Effector memory CD4-positive, alpha-beta T cell (primary cell): ENCODE measurements around the gene BRINP2.

ENCODE experiments used
- DNase-seq, 3 donors: peaks; one replicate each; pipeline ENCODE4 v3.0.0-alpha.2; 2020
- H3K27ac ChIP-seq: 2 replicates; pipeline ENCODE4 v1.7.0; 2013; ENCODE audit warnings: mild to moderate bottlenecking, low read length, moderate library complexity; ENCODE audit not compliant: insufficient read depth, poor library complexity, severe bottlenecking
- H3K27me3 ChIP-seq: replicated peaks from 2 replicates; pipeline ENCODE4 v1.7.0; 2013; ENCODE audit warnings: mild to moderate bottlenecking, low read length; ENCODE audit not compliant: insufficient read depth, control insufficient read depth, poor library complexity, severe bottlenecking
- H3K36me3 ChIP-seq: 2 replicates; pipeline ENCODE4 v1.7.0; 2013; ENCODE audit warnings: mild to moderate bottlenecking, low read length, moderate library complexity; ENCODE audit not compliant: control insufficient read depth, insufficient read depth
- H3K4me1 ChIP-seq: 2 replicates; pipeline ENCODE4 v1.7.0; 2013; ENCODE audit warnings: low read length, mild to moderate bottlenecking; ENCODE audit not compliant: control insufficient read depth, insufficient read depth, poor library complexity, severe bottlenecking
- H3K4me3 ChIP-seq: 2 replicates; pipeline ENCODE4 v1.7.0; 2013; ENCODE audit warnings: low read length, low read depth, mild to moderate bottlenecking; ENCODE audit not compliant: insufficient read depth, poor library complexity, severe bottlenecking
- H3K9me3 ChIP-seq: 2 replicates; pipeline ENCODE4 v1.7.0; 2013; ENCODE audit warnings: mild to moderate bottlenecking, low read length, moderate library complexity; ENCODE audit not compliant: control insufficient read depth

Gene BRINP2

DNA sequence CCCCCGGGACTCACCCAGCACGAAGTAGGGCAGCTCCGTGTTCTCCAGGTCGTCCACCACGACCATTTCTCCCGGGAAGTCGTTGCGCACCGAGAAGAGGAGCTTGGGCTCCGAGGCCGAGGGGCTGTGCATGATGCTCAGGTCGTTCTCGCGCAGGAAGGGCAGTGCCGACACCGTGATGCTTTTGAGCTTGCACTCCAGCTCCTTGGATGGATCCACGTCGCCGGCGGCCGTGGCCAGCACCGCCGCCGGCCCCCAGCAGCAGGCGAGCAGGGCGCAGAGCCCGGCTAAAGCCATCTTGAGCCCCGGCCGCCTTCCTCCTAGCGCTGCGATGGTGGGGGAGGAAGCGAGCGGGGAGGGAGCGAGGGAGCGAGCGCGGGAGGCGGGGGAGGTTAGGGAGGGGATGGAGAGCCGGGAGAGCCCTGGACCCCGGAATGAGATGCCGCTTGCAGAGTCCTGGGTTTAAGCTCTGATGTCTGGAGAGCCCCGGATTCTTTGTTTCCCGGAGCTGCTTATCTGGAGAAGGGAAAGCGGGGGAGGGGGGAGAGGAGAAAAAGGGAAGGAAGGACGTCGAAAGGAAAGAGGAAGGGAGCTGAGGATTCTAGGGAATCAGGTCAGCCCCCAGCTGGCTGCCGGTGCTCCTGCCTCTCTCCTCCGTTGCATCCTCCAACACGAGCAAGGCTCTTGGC is 6.2 kb upstream of the BRINP2 start, which contains the start of gene ASTN1:
Gene ASTN1, minus strand, starts transcription at position 333 of the 689 bp plus-strand sequence. Its CDS starts 36 bp downstream, at position 297.
- Histone ChIP-seq H3K36me3 (no peaks in the 10 kb centered on the region), H3K9me3 (no peaks in the 10 kb centered on the region), H3K4me1 (no peaks in the 10 kb centered on the region), H3K4me3 (no peak within 1 kb of the TSS), H3K27me3 (peaks cover 4% of the 10 kb centered on the region), H3K27ac (no peak within 1 kb of the TSS)
- no peak for DNase-seq

DNA sequence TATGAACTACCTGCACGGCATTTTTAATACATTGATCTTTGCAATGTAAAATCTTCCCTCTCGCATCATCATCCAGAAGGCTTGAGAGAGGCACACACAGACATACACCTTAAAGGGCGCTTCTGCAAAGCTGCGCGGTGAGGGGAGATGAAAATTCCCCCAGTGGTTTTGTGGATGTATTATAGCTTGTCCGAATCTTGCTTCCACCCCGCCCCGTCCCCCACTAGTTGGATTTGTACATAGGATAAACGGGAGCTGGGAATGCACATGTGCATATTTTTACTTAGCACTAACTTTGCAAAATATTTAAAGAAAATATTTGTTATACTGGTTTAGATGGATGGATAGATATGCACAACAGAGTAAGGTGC is 5.7 kb upstream of the BRINP2 start:
- Histone ChIP-seq H3K4me1 (no peaks in the 10 kb centered on the region), H3K27ac (no peak overlapping the region), H3K27me3 (peaks cover 4% of the 10 kb centered on the region), H3K36me3 (no peaks in the 10 kb centered on the region), H3K4me3 (no peak overlapping the region), H3K9me3 (no peaks in the 10 kb centered on the region)
- DNase-seq = no peak

DNA sequence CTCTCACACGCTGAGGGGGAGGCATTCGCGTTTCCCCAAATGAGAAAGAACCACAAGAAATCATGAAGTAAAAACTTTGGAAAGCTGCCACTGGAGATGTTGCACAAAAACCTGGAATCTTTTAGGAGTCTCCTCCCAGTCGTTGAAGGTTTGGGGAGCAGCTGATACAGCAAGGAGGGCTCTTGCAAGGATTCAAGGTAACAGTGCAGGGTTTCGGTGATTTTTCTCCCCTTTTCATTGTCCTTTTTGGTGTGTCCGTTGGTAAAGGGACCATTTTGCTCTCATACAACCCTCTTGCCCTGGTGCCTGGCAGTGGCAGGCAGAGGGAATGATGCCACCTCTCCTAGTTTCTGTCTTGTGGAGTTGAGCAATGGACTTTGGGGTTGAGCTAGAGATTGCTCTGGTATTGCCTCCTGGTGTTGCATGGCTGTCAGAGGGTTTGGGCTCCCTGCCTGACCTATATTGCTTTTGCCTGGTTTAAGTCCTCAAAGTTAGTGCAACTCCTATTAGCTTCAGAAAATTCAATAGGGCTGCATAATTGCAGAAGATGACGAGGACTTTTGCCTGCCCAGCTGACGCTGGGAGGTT is 872 bp downstream of the BRINP2 start:
- H3K9me3 ChIP-seq = no peaks in the 10 kb centered on the region
- H3K4me3 ChIP-seq = no peak overlapping the region
- no peak for DNase-seq
- no peaks in the 10 kb centered on the region for H3K27me3 ChIP-seq
- no peaks in the 10 kb centered on the region for H3K4me1 ChIP-seq
- no peaks in the 10 kb centered on the region for H3K36me3 ChIP-seq
- no peak overlapping the region for H3K27ac ChIP-seq

- H3K9me3 ChIP-seq = no peaks in the 10 kb centered on the region
- no peak overlapping the region for H3K4me3 ChIP-seq
- no peaks in the 10 kb centered on the region for H3K36me3 ChIP-seq
- no peaks in the 10 kb centered on the region for H3K4me1 ChIP-seq
- DNase-seq = no peak
- no peaks in the 10 kb centered on the region for H3K27me3 ChIP-seq
- H3K27ac ChIP-seq = no peak overlapping the region
Observed at GRCh38 chr1:177172272-177172671, 1.5 kb downstream of the BRINP2 start.

DNA sequence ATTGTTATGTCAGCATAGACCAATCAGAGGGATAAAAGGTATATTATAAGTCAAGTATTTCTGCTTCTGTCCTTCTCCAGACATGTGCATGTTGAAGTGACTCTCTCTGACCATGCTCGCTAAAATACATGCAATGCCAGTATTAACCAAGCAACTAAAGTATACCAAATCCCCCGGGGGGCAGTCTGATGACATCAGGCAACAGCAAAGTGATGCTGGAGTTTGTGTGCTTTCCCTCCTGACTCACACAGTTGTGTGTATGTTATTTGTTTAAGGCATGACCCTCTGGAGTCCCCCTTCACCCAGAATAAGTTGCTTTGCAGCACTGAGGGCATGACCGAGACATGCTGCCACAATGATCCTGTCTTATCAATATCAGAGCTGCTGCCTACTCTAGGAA is 2.1 kb downstream of the BRINP2 start:
- Histone ChIP-seq H3K27me3 (no peaks in the 10 kb centered on the region), H3K4me3 (no peak overlapping the region), H3K27ac (no peak overlapping the region), H3K4me1 (no peaks in the 10 kb centered on the region), H3K36me3 (no peaks in the 10 kb centered on the region), H3K9me3 (no peaks in the 10 kb centered on the region)
- no peak for DNase-seq

- Histone ChIP-seq H3K27ac (no peak overlapping the region), H3K4me3 (no peak overlapping the region), H3K9me3 (no peaks in the 10 kb centered on the region), H3K36me3 (no peaks in the 10 kb centered on the region), H3K4me1 (no peaks in the 10 kb centered on the region), H3K27me3 (no peaks in the 10 kb centered on the region)
- no peak for DNase-seq
Observed at GRCh38 chr1:177173976-177174375, 3.2 kb downstream of the BRINP2 start.

- H3K4me1 ChIP-seq = no peaks in the 10 kb centered on the region
- no peak overlapping the region for H3K27ac ChIP-seq
- DNase-seq = no peak
- H3K4me3 ChIP-seq = no peak overlapping the region
- no peaks in the 10 kb centered on the region for H3K27me3 ChIP-seq
- H3K9me3 ChIP-seq = no peaks in the 10 kb centered on the region
- H3K36me3 ChIP-seq = no peaks in the 10 kb centered on the region
Observed at GRCh38 chr1:177174921-177175634, 4.3 kb downstream of the BRINP2 start.

GRCh38 chr1:177181280-177181630 is 10.5 kb downstream of the BRINP2 start:
- DNase-seq = no peak
- no peaks in the 10 kb centered on the region for H3K27me3 ChIP-seq
- no peak overlapping the region for H3K4me3 ChIP-seq

DNA sequence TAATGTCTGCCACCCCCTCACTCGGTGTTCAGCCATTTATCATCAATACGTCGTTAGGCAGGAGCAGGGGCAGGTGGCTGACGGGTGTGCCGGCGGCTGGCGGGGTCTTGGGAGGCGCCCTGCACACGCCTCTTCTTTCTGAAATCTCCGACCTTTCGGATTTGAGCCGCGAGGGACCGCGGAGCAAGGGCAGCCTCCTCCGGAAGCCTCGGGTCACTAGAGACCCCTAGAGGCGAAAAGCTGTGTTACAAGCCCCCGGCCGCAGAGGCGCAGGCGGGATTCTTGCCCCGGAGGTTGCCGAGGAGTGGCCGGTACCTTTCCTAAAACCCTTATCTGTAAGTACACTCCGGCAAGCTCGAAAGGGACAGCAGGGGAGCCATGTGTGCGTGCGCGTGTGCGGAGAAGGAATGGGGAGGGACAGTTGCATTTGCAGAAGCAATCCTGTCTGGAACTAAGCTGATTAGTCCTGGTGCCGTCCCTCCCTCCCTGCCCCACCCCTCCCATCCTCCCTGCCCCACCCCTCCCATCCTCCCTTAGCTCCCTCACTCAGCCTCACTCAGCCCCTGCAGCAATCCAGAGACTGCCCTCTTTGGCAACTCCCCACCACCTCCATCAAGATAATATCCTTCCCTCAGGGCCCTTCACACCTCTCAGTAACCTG is 11.0 kb downstream of the BRINP2 start:
- H3K4me1 ChIP-seq = peaks cover 5% of the 10 kb centered on the region
- no peak overlapping the region for H3K27ac ChIP-seq
- no peaks in the 10 kb centered on the region for H3K9me3 ChIP-seq
- DNase-seq = no peak
- no peaks in the 10 kb centered on the region for H3K36me3 ChIP-seq
- H3K4me3 ChIP-seq = no peak overlapping the region
- H3K27me3 ChIP-seq = no peaks in the 10 kb centered on the region

More at GRCh38 chr1:177181280-177181630, 10.5 kb downstream of the BRINP2 start:
- H3K4me1 ChIP-seq = peaks cover 5% of the 10 kb centered on the region
- H3K36me3 ChIP-seq = no peaks in the 10 kb centered on the region
- no peak overlapping the region for H3K27ac ChIP-seq
- H3K9me3 ChIP-seq = no peaks in the 10 kb centered on the region

DNA sequence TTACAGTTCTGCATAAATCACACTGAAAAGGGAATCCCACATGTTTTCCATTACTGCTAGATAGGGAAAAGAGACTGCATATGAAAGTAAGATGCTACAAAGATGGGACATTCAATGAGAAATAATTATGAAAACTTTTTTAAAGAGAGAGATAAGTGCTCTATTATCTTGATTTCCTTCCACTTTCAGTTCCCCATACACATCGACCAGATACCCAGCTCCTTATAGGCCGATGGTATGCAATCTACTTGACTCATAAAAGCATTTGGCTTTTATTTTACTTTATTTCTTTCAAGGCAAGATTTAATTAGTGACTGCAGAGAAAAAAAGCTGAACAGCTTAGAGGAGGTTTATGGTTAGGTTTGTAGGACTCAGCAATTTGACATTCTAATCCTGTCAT is 13.1 kb downstream of the BRINP2 start:
- no peaks in the 10 kb centered on the region for H3K9me3 ChIP-seq
- no peak for DNase-seq

More for the DNA sequence above, 13.1 kb downstream of the BRINP2 start:
- Histone ChIP-seq H3K4me1 (peaks cover 5% of the 10 kb centered on the region), H3K36me3 (no peaks in the 10 kb centered on the region), H3K27ac (no peak overlapping the region), H3K27me3 (no peaks in the 10 kb centered on the region), H3K4me3 (no peak overlapping the region)
